ENCODE results near the gene MACROD1.

The MACROD1 gene

GRCh38 chr11:64130618-64131017, 35.3 kb downstream of the MACROD1 start:
- DNase-seq, result no peak

GRCh38 chr11:64129403-64129802, 36.5 kb downstream of the MACROD1 start:
- DNase-seq, result no peak

DNA sequence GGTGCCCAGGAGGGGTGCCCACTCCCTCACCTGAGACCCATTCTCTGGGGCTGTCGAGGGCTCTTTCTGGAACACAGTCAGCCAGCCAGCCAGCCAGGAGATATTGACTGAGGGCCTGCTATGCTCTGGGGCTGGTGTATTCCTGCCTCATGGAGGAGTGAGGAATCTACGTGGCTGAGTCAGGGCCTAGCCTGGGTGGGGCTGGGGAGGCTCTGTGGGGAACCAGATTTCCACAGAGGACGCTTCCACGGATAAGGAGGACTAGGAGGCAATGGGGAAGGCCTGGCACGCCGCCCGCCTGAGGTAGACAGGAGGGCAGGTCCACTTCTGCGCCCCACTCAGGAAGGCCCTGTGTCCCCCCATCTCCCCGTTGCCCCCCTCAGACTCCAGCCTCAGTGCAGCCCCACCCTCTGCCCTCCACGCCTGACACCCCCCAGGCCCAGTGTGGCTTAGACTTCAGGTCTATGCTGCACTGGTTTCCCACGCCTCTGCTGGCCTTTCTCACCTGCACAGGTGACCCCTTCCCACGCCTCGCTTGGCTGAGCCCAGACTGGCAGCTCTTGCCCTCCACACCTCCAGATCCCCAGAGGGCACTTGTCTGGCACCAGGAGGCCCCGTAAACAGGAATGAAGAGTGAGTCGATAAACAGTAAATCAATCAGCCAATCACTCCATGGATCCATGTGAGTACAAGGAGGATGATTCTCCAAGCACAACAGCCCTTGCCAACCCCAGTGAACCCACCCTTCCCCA, 37.5 kb downstream of the MACROD1 start:
- no peak for DNase-seq

DNA sequence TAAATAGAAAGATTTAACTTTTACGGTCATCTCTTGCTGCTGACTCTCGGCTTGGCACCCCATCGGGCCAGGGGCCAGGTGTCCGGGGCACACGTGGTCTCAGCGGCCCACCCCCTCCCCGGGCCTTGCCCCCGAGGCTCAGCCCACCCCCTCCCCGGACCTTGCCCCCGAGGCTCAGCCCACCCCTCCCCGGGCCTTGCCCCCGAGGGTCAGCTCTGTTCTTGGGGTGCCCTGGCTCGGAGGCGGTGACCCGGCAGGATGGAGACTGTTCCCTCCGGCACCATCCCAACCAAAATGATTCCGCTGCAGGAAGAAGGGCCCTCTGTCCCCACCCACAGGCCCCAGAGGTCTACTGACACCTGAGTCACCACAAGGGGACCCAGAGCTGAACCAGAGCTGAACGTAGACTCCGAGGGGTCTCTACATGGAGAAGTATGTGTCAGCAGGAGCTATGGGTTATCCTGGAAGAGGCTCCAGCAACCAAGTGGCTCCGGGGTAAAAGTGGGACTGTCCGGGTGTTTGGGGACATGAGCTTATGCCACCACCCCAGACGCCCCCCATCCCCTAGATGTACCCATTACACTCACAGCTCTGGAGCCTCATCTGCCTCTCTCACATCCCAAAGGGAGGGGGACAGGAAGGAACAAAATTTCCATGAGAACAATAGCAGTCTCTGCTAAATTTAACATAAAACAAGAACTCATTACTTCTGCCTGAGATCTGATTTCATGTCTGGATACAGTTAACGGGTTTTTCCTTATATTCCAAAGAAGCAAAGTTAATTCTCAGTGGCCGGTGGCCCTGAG, 38.4 kb downstream of the MACROD1 start:
- DNase-seq, result no peak

- no peak for DNase-seq
These were observed 39.1 kb downstream of the MACROD1 start for GRCh38 chr11:64126796-64127195.

GRCh38 chr11:64126371-64126770, 39.5 kb downstream of the MACROD1 start:
- no peak for DNase-seq

DNA sequence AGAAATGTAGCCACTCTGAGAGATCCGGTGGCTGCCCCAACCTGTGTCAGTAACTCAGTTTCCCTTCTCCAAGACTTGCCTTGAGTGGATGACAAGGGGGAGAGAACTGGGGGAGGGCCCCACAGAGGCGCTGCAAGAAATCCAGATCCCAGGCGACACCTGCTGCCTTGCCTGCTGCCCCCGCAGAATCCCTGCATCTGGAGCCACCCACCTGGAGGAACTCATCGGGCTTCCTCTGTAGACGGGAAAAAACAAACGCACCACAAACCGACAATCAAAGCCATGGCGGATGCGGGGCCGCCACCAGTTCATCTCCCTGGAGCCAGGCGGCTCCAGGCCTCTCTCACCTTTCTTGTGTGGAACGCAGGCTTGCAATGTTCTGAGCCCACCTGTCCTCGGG, 40.2 kb downstream of the MACROD1 start:
- DNase-seq, result no peak

DNA sequence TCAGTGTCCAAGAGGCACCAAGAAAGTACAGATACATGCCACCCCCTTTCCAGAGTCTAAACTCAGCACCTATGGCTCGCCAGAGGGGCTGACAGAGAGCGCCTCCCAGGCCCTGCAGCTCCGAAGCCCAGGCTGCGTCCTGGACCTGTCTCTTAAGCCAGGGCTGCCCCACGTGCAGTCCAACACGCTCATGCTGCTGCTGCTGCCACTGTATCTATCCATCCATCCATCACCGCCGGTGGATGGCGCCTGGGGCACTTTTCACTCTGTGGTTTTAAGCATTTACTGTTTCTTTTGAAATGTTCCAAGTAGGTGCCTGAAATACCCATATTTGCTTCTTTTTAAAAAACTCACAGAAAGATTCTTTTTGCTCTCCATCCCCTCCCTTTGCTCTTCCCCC, 41.8 kb downstream of the MACROD1 start:
- DNase-seq, result no peak

GRCh38 chr11:64123679-64124078, 42.2 kb downstream of the MACROD1 start:
- DNase-seq, result no peak

GRCh38 chr11:64122411-64123410, 43.2 kb downstream of the MACROD1 start:
- no peak for DNase-seq

- no peak for DNase-seq
These were observed 44.1 kb downstream of the MACROD1 start for GRCh38 chr11:64121663-64122410.

DNA sequence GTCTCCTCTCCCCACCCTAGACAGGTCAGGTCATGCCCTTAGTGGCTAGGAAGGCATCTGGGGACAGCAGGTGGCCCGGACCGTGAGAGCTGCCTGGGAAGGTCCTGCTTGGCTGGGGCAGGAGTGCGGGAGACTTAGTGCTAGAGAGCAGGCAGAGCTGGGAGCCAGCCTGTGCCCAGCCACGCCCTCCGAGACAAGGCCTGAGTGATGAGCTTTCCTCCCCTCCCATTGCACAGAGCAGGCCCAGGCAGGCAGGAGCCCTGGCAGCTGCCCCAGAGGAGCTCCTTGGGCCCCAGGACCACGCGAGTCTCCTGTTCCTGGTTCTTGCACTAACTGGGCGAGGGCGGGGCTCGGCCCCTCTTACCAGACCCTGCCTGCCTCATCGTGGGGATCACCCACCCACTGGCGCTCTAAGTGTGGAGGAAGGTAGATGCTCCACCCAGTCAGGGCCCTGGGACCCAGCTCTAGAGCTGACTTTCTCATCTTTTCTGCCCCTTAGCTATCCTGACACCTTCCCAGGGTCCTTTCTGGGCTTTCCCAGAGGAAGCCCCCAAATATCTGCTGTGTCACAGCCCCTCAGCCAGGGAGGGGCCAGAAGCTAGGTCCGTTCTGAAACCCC, 44.9 kb downstream of the MACROD1 start:
- DNase-seq, result no peak

- DNase-seq, result no peak
These were observed 46.2 kb downstream of the MACROD1 start for GRCh38 chr11:64119700-64120099.

DNA sequence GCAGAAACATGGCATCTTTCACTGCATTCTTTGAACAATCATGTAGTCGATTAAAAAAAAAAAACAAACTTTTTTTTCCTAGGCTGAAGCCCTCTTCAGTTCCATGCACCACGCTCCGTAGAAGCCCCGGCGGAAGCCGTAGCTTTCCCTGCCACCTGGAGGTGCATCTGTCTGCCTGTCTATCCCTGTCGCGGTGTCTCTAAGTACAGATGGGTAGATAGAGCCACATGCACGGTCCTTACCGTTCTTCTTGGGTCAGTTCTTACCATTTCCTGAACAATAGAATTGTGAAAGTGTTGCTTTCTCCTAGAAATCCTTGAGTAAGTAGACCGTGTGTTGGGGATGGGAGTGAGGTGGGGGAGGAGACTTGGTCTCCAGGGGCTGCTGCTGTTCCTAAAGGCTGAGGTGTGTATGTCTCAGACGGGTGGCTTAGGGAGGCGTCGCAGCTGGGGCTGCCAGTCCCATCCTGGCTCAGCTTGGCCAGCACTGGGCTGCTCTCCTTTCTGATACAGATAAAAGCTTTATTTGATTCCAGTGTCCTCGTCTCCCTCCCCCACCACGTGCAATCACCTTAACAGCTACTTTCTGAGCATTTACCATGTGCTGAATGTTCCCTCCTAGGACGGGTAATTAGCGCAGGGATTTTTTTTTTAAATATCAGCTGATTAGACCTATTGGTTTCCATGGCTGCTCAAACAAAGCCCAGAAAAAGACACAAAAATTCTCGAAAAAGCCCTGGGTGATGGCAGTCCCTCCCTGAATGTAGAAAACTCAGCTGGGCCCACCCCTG, 46.8 kb downstream of the MACROD1 start:
- DNase-seq, result no peak

DNA sequence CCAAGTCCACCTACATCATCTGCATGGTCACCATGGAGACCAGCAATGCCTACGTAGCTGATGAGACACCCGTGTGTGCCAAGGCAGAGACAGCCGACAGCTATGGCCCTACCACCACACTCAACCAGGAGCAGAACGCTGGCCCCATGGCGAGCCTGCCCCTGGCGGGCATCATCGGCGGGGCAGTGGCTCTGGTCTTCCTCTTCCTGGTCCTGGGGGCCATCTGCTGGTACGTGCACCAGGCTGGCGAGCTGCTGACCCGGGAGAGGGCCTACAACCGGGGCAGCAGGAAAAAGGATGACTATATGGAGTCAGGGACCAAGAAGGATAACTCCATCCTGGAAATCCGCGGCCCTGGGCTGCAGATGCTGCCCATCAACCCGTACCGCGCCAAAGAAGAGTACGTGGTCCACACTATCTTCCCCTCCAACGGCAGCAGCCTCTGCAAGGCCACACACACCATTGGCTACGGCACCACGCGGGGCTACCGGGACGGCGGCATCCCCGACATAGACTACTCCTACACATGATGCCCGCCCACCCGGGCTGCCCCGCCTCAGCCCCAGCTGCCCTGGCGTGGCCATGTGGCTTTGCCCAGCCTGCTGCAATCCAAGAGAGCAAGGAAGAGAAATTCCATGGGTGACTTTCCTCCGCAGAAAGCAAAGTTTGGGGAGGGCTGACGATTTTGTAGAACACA, 48.0 kb downstream of the MACROD1 start:
- DNase-seq, result no peak

- DNase-seq, result no peak
These were observed 50.1 kb downstream of the MACROD1 start for GRCh38 chr11:64115531-64116522.

GRCh38 chr11:64114231-64114630, 51.7 kb downstream of the MACROD1 start:
- no peak for DNase-seq

- DNase-seq, result no peak
These were observed 52.5 kb downstream of the MACROD1 start for GRCh38 chr11:64113462-64113780.

Data from activated gamma-delta T cell (primary cell).